ENCODE measurements around the gene CDH23.

- TF ChIP-seq EZH2 (IDR thresholded peaks at IDR 0.05; ENCODE audit: insufficient read depth, poor library complexity, severe bottlenecking) (no peak), EZH2phosphoT487 (IDR thresholded peaks at IDR 0.05; ENCODE audit: insufficient read depth, low read depth) (no peak)
Measured at GRCh38 chr10:71725249-71725648, 328.5 kb downstream of the CDH23 start.

All from GM23248 (cell line).